NCI-H2171 treated with DMSO at 0.1 percent for 48 hours (cell line): Measurements from ENCODE around the gene TBC1D14.
A peak's percentile ranks its signal among the peaks of the same experiment; 100 is the strongest.

Source experiments
- DNase-seq: peaks from one replicate; lab custom pipeline; 2025; lab: John Stamatoyannopoulos, UW

Gene TBC1D14

GRCh38 chr4:6929812-6930464 is 20.3 kb downstream of the TBC1D14 start:
- peak; percentile 20 for DNase-seq

- DNase-seq: no peak
Measured at GRCh38 chr4:6932475-6932874, 22.8 kb downstream of the TBC1D14 start.

- DNase-seq: no peak
Measured at GRCh38 chr4:6932918-6933317, 23.3 kb downstream of the TBC1D14 start.

GRCh38 chr4:6933691-6934430 is 24.2 kb downstream of the TBC1D14 start:
- DNase-seq: no peak

GRCh38 chr4:6935965-6936364 is 26.3 kb downstream of the TBC1D14 start:
- DNase-seq: no peak

- DNase-seq: no peak
Measured at GRCh38 chr4:6937201-6937600, 27.6 kb downstream of the TBC1D14 start.

- DNase-seq: no peak
Measured at GRCh38 chr4:6937754-6938153, 28.1 kb downstream of the TBC1D14 start.

GRCh38 chr4:6938237-6938636 is 28.6 kb downstream of the TBC1D14 start:
- DNase-seq: no peak

GRCh38 chr4:6938647-6939271 is 29.1 kb downstream of the TBC1D14 start:
- DNase-seq: no peak

- no peak for DNase-seq
Measured at GRCh38 chr4:6939761-6940743, 30.4 kb downstream of the TBC1D14 start.

GRCh38 chr4:6940744-6941137 is 31.1 kb downstream of the TBC1D14 start:
- no peak for DNase-seq

GRCh38 chr4:6941796-6942195 is 32.2 kb downstream of the TBC1D14 start:
- DNase-seq: peak; percentile 19

- no peak for DNase-seq
Measured at GRCh38 chr4:6942238-6942800, 32.7 kb downstream of the TBC1D14 start.

GRCh38 chr4:6943012-6943884 is 33.6 kb downstream of the TBC1D14 start:
- DNase-seq: no peak

- DNase-seq: no peak
Measured at GRCh38 chr4:6943885-6944225, 34.2 kb downstream of the TBC1D14 start.

GRCh38 chr4:6944301-6945051 is 34.9 kb downstream of the TBC1D14 start:
- no peak for DNase-seq

GRCh38 chr4:6945052-6945409 is 35.4 kb downstream of the TBC1D14 start:
- DNase-seq: no peak

- DNase-seq: no peak
Measured at GRCh38 chr4:6946497-6946896, 36.9 kb downstream of the TBC1D14 start.

- DNase-seq: no peak
Measured at GRCh38 chr4:6948134-6948460, 38.5 kb downstream of the TBC1D14 start.

GRCh38 chr4:6951880-6952381 is 42.3 kb downstream of the TBC1D14 start:
- DNase-seq: no peak
